ENCODE results near the gene PFKFB4. TPM values are rescaled to one million over a fixed set of nuclear protein-coding genes. Genes with fewer than 3 reads are reported as not detected.
"Not testable (repeated sequence)": the region's sequence is repeated elsewhere in the genome, so short reads cannot be mapped to it uniquely, and the experiment has no call there.

The PFKFB4 gene
- total RNA-seq, 1 donor from 2014 or later = 53.0 TPM

DNA sequence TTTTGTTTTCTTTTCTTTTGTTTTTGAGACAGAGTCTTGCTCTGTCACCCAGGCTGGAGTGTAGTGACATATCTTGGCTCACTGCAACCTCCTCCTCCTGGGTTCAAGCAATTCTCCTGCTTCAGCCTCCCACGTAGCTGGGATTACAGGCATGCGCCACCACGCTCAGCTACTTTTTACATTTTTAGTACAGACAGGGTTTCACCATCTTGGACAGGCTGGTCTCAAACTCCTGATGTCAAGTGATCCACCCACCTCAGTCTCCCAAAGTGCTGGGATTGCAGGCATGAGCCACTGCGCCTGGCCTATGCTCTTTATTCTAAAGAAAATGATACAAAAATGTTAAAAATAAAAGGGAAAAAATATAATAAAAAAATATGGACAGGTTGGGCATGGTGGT, 25.9 kb downstream of the PFKFB4 start:
- H3K27me3 Mint-ChIP-seq (ENCODE audit: low read depth); DNase-seq (ENCODE audit: low spot score); intact Hi-C loops (cut with micrococcal nuclease); H3K27ac Mint-ChIP-seq; H3K4me1 Mint-ChIP-seq (ENCODE audit: low read depth); H3K9me3 Mint-ChIP-seq; H3K4me3 Mint-ChIP-seq (ENCODE audit: low read depth): not testable (repeated sequence)
- peaks cover 74% of the 10 kb centered on the region for H3K36me3 Mint-ChIP-seq (ENCODE audit: low read depth)

GRCh38 chr3:48528754-48529153, 27.8 kb downstream of the PFKFB4 start:
- no peak for DNase-seq (ENCODE audit: low spot score)
- H3K36me3 Mint-ChIP-seq (ENCODE audit: low read depth) = peaks cover 68% of the 10 kb centered on the region
- H3K27ac Mint-ChIP-seq = no peak overlapping the region
- no peaks in the 10 kb centered on the region for H3K9me3 Mint-ChIP-seq
- intact Hi-C loops (cut with micrococcal nuclease) = no loop called here
- no peak overlapping the region for H3K4me3 Mint-ChIP-seq (ENCODE audit: low read depth)
- no peaks in the 10 kb centered on the region for H3K27me3 Mint-ChIP-seq (ENCODE audit: low read depth)
- H3K4me1 Mint-ChIP-seq (ENCODE audit: low read depth) = no peaks in the 10 kb centered on the region

DNA sequence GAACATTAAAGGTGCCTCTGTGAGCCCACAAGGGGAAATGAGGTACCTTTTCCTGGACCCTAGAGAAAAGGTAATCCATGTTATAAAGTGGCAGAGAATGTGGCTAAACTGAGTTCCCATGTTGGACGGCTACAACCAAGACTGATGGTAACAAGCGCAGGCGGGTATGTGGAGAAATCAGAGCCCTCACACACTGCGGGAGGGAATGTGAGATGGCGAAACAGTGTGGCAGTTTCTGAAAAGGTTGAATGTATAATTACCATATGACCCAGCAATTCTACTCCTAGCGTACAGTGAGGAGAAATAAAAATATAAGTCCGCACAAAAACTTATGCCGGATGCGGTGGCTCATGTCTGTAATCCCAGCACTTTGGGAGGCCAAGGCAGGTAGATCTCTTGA, 28.6 kb downstream of the PFKFB4 start:
- no peak overlapping the region for H3K4me3 Mint-ChIP-seq (ENCODE audit: low read depth)

DNA sequence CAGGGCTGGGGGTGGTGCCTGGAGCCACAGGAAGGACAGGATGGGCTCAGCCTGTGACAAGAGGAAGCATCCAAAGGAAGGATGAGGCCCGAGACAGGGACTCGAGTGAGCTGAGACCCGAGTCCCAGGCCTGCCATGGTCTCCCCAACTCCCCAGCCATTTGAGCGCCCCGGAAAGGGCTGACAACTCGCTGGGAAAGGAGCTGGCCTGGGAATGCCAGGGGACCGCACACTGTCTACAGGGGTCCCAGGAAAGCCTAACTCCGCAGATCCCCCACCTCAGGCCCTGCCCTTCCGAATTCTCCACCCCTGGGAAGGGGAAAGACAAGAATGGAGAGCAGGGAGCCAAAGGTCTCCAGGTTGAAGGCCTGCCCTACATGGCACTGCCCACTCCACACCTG, 31.6 kb downstream of the PFKFB4 start:
- no peaks in the 10 kb centered on the region for H3K27me3 Mint-ChIP-seq (ENCODE audit: low read depth)
- no peak overlapping the region for H3K27ac Mint-ChIP-seq
- no peak overlapping the region for H3K4me3 Mint-ChIP-seq (ENCODE audit: low read depth)
- no peak for DNase-seq (ENCODE audit: low spot score)
- intact Hi-C loops (cut with micrococcal nuclease) = no loop called here
- no peaks in the 10 kb centered on the region for H3K4me1 Mint-ChIP-seq (ENCODE audit: low read depth)
- peaks cover 58% of the 10 kb centered on the region for H3K36me3 Mint-ChIP-seq (ENCODE audit: low read depth)
- no peaks in the 10 kb centered on the region for H3K9me3 Mint-ChIP-seq

More for the DNA sequence above, 28.6 kb downstream of the PFKFB4 start:
- Mint-ChIP-seq H3K4me1 (ENCODE audit: low read depth) (no peaks in the 10 kb centered on the region), H3K36me3 (ENCODE audit: low read depth) (peaks cover 66% of the 10 kb centered on the region), H3K9me3 (no peaks in the 10 kb centered on the region), H3K27me3 (ENCODE audit: low read depth) (no peaks in the 10 kb centered on the region), H3K27ac (no peak overlapping the region)
- DNase-seq (ENCODE audit: low spot score) = no peak
- intact Hi-C loops (cut with micrococcal nuclease) = no loop called here

DNA sequence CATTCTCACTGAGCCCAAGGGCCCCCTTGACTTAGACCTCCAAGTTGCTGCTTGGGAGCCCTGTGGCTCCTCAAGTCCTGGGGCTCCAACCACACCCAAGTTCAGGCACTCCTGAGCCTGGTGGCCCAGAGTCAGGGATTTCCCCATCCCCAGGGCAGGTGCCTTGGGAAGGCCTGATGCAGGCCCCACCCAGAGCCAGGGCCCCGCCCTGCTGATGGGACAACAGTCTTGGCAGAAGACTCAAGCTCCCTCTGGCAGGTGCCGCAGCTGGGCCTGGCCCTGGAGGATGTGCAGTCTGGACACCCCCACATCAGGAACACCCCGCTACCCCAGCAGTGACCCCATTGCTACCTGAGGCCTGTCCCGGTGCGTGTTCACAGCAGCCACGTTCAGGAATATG, 35.0 kb downstream of the PFKFB4 start:
- Mint-ChIP-seq H3K27ac (no peak overlapping the region), H3K4me3 (ENCODE audit: low read depth) (no peak overlapping the region), H3K27me3 (ENCODE audit: low read depth) (no peaks in the 10 kb centered on the region), H3K9me3 (no peaks in the 10 kb centered on the region), H3K36me3 (ENCODE audit: low read depth) (peaks cover 45% of the 10 kb centered on the region), H3K4me1 (ENCODE audit: low read depth) (peaks cover 21% of the 10 kb centered on the region)
- intact Hi-C loops (cut with micrococcal nuclease) = no loop called here
- DNase-seq (ENCODE audit: low spot score) = no peak

DNA sequence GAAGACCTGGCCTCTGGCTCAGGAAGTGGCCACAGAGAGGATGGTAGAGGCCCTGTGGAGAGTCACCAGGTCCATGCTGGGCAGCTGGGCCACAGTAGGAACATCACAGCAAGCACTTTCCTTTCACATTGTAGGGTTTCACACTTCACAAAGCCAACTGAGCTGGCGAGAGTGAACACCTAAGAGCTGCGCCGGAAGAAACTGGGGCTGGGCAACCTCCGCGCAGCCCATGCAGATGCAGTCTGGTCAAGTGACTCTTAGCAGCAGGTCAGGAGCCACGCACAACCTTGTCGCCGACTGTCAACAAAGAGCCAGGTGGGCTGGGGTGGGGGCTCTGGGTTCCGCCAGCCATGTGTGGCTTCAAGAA, 37.3 kb downstream of the PFKFB4 start:
- no peaks in the 10 kb centered on the region for H3K9me3 Mint-ChIP-seq
- no peak overlapping the region for H3K27ac Mint-ChIP-seq
- H3K36me3 Mint-ChIP-seq (ENCODE audit: low read depth) = peaks cover 31% of the 10 kb centered on the region
- peaks cover 42% of the 10 kb centered on the region for H3K4me1 Mint-ChIP-seq (ENCODE audit: low read depth)
- no peaks in the 10 kb centered on the region for H3K27me3 Mint-ChIP-seq (ENCODE audit: low read depth)
- no peak for DNase-seq (ENCODE audit: low spot score)
- no peak overlapping the region for H3K4me3 Mint-ChIP-seq (ENCODE audit: low read depth)
- intact Hi-C loops (cut with micrococcal nuclease) = loop anchor here (5.0 kb wide), 1 partner anchor 38 kb away; the partner anchor contains the start of gene PFKFB4

DNA sequence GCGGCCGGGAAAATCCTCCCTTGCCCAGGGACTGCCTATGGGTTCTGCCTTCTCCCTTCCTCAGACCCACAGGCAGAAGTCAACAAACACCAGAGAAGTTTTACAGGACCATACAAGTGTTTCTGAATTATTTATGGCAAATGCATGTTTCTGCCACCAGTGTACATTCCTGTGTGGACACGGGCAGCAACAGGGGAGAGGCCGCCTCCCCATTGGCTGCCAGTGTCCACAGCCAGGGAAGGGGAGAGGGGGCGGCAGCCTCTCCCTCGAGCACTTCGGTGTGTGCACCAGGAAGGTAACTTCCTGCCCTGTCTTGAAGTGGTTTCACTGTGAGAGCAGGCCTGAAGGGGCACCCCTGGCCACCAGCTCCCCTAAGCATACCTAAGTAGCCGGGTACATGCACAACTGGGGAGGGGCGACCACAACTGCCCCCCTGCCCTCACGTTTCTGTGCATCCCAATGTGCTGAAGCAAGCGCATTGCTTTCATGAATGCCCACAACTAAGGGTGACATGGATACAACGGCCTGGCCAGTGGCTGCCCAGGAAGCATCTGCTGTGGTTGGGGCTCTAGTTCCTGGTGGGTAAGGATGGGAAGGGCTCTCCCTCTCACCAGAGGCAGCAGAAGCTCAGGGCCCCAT, 37.8 kb downstream of the PFKFB4 start:
- no peaks in the 10 kb centered on the region for H3K27me3 Mint-ChIP-seq (ENCODE audit: low read depth)
- H3K4me3 Mint-ChIP-seq (ENCODE audit: low read depth) = no peak overlapping the region
- DNase-seq (ENCODE audit: low spot score) = no peak
- intact Hi-C loops (cut with micrococcal nuclease) = loop anchor here (5.0 kb wide), 1 partner anchor 39 kb away; the partner anchor contains the start of gene PFKFB4
- H3K4me1 Mint-ChIP-seq (ENCODE audit: low read depth) = peaks cover 47% of the 10 kb centered on the region
- no peaks in the 10 kb centered on the region for H3K9me3 Mint-ChIP-seq
- H3K27ac Mint-ChIP-seq = peak overlapping the region; percentile 38
- peaks cover 26% of the 10 kb centered on the region for H3K36me3 Mint-ChIP-seq (ENCODE audit: low read depth)

DNA sequence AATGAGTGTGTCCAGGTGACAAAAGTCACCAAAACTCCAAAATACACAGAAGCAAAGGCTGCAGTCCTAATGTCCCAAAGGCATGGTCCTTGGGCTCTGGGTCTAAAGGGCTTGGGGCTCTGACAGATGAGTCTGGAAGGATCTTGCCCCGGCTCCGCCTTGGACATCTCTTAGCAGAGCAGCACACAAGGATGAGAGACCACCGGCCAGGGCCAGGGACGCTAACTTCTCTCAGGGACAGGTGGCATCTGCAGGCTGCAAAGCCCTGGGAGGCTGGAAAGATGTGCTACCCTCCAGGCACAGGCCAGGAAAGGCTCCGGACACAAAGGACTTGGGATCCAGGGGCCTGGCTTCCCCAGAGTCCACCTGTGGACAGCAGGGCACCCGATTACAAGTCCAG, 38.5 kb downstream of the PFKFB4 start:
- peaks cover 22% of the 10 kb centered on the region for H3K36me3 Mint-ChIP-seq (ENCODE audit: low read depth)
- H3K27ac Mint-ChIP-seq = no peak overlapping the region
- no peak overlapping the region for H3K4me3 Mint-ChIP-seq (ENCODE audit: low read depth)
- H3K4me1 Mint-ChIP-seq (ENCODE audit: low read depth) = peaks cover 48% of the 10 kb centered on the region
- H3K9me3 Mint-ChIP-seq = no peaks in the 10 kb centered on the region
- DNase-seq (ENCODE audit: low spot score) = no peak
- no peaks in the 10 kb centered on the region for H3K27me3 Mint-ChIP-seq (ENCODE audit: low read depth)
- intact Hi-C loops (cut with micrococcal nuclease) = loop anchor here (5.0 kb wide), 1 partner anchor 39 kb away; the partner anchor contains the start of gene PFKFB4

GRCh38 chr3:48516571-48516970, 40.0 kb downstream of the PFKFB4 start:
- peaks cover 24% of the 10 kb centered on the region for H3K36me3 Mint-ChIP-seq (ENCODE audit: low read depth)
- H3K4me1 Mint-ChIP-seq (ENCODE audit: low read depth) = peaks cover 53% of the 10 kb centered on the region
- DNase-seq (ENCODE audit: low spot score) = no peak
- intact Hi-C loops (cut with micrococcal nuclease) = loop anchor here (5.0 kb wide), 1 partner anchor 41 kb away; the partner anchor contains the start of gene PFKFB4
- no peaks in the 10 kb centered on the region for H3K27me3 Mint-ChIP-seq (ENCODE audit: low read depth)
- no peak overlapping the region for H3K27ac Mint-ChIP-seq
- no peak overlapping the region for H3K4me3 Mint-ChIP-seq (ENCODE audit: low read depth)
- no peaks in the 10 kb centered on the region for H3K9me3 Mint-ChIP-seq

- Mint-ChIP-seq H3K27me3 (ENCODE audit: low read depth) (no peaks in the 10 kb centered on the region), H3K9me3 (no peaks in the 10 kb centered on the region), H3K36me3 (ENCODE audit: low read depth) (peaks cover 20% of the 10 kb centered on the region), H3K4me3 (ENCODE audit: low read depth) (no peak overlapping the region), H3K27ac (no peak overlapping the region), H3K4me1 (ENCODE audit: low read depth) (peaks cover 50% of the 10 kb centered on the region)
- intact Hi-C loops (cut with micrococcal nuclease) = loop anchor here (5.0 kb wide), 1 partner anchor 43 kb away; the partner anchor contains the start of gene PFKFB4
- DNase-seq (ENCODE audit: low spot score) = peak; percentile 65
These were observed 42.0 kb downstream of the PFKFB4 start for GRCh38 chr3:48514431-48515227.

DNA sequence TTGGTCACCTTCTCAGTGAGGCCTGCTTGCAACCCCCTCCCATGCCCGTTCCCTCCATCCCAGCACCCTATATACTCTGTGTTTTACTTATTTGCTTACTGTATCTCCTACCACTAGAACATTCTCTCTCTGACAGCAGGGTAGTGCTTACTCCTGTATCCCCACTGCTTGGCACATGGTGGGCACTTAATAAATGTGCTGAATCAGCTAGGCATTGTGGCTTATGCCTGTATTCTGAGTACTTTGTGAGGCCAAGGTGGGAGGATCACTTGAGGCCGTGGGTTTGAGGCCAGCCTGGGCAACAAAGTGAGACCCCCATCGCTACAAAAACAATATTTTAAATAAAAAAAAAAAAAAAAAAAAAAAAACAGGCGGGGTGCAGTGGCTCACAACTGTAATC, 45.1 kb downstream of the PFKFB4 start:
- peaks cover 7% of the 10 kb centered on the region for H3K36me3 Mint-ChIP-seq (ENCODE audit: low read depth)
- no peaks in the 10 kb centered on the region for H3K9me3 Mint-ChIP-seq
- DNase-seq (ENCODE audit: low spot score) = no peak
- no peak overlapping the region for H3K4me3 Mint-ChIP-seq (ENCODE audit: low read depth)
- intact Hi-C loops (cut with micrococcal nuclease) = no loop called here
- H3K27ac Mint-ChIP-seq = no peak overlapping the region
- peaks cover 44% of the 10 kb centered on the region for H3K4me1 Mint-ChIP-seq (ENCODE audit: low read depth)
- H3K27me3 Mint-ChIP-seq (ENCODE audit: low read depth) = no peaks in the 10 kb centered on the region

GRCh38 chr3:48507256-48508061, 49.1 kb downstream of the PFKFB4 start:
- intact Hi-C loops (cut with micrococcal nuclease) = loop anchor here (1.0 to 5.0 kb wide), 2 partner anchors 60 to 239 kb away; partner anchors contain the start of gene ATRIP
- peak overlapping the region; percentile 1 for H3K27ac Mint-ChIP-seq
- DNase-seq (ENCODE audit: low spot score) = peak; percentile 63
- H3K4me1 Mint-ChIP-seq (ENCODE audit: low read depth) = peaks cover 38% of the 10 kb centered on the region
- no peaks in the 10 kb centered on the region for H3K27me3 Mint-ChIP-seq (ENCODE audit: low read depth)
- H3K9me3 Mint-ChIP-seq = no peaks in the 10 kb centered on the region
- no peak overlapping the region for H3K4me3 Mint-ChIP-seq (ENCODE audit: low read depth)
- peaks cover 5% of the 10 kb centered on the region for H3K36me3 Mint-ChIP-seq (ENCODE audit: low read depth)

All from activated T-helper 2 cell treated with anti-CD3 and anti-CD28 coated beads, Interferon-gamma antibody, Interleukin-2, Interleukin-4, amounts not matched to agents 10 μg/mL and 5 μg/mL and 100 μg/mL, durations not matched to agents 14 hours and 24 hours and 36 hours (primary cell).